Cardiac fibroblast (primary cell): ENCODE measurements around the gene PIGL.

Experiments used
- DNase-seq, 2 donors: peaks; one replicate each; pipeline versions ENCODE4 v3.0.0 to v3.0.0-alpha.2; 2010; ENCODE audit warnings: low read depth in 2 of 2
- H3K4me3 ChIP-seq, 2 donors: replicated peaks in 1 of 2; 1 replicate in 1 of 2; 2 replicates in 1 of 2; pipeline ENCODE4 v1.5.1; 2011; ENCODE audit warnings: low read depth in 2 of 2, low read length in 2 of 2, mild to moderate bottlenecking in 2 of 2, moderate library complexity in 1 of 2
- TF ChIP-seq, protein P1 (sequence below): IDR thresholded peaks from one replicate; pipeline ENCODE4 v1.5.1; 2011; ENCODE audit warnings: low read depth, mild to moderate bottlenecking, low read length, inconsistent platforms

Gene PIGL

DNA sequence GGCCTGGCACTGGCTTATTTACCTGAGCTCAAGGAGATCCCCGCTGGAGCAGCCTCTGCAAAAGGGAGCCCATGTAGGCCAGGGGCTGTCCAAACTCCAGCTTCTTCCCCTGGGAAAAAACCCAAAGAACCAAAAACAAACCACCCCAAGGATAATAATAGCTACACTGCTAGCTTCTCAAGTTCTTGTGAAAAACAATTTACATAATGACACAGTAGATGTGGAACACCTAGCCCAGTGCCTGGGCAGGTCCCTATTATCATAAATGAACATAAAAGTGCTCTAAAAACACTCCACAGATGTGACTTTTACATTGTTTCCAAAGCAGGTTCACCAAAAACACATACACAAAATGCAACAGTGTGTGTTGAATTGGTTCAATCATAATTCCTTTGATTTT lies 109.0 kb downstream of the PIGL start:
- TF ChIP-seq, protein P1, sequence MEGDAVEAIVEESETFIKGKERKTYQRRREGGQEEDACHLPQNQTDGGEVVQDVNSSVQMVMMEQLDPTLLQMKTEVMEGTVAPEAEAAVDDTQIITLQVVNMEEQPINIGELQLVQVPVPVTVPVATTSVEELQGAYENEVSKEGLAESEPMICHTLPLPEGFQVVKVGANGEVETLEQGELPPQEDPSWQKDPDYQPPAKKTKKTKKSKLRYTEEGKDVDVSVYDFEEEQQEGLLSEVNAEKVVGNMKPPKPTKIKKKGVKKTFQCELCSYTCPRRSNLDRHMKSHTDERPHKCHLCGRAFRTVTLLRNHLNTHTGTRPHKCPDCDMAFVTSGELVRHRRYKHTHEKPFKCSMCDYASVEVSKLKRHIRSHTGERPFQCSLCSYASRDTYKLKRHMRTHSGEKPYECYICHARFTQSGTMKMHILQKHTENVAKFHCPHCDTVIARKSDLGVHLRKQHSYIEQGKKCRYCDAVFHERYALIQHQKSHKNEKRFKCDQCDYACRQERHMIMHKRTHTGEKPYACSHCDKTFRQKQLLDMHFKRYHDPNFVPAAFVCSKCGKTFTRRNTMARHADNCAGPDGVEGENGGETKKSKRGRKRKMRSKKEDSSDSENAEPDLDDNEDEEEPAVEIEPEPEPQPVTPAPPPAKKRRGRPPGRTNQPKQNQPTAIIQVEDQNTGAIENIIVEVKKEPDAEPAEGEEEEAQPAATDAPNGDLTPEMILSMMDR = no peak
- DNase-seq = no peak
- H3K4me3 ChIP-seq = no peak overlapping the region

DNA sequence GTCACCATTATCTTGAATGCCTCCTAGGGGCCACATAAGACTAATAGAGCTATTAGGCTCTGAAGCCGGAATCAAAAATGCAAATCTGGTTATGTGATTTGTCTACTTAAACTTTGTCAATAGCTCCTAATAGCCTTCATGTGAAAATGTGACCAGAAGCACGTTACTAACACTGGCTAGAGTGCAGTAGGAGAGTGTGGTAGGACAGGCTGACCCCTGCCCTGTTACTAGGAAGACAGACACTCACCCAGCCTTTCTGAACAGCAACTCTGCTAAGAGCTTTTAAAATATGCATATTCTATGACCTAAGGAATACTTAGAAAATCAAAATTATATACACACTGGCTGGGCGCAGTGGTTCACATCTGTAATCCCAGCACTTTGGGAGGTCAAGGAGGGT lies 110.0 kb downstream of the PIGL start:
- TF ChIP-seq, protein P1 = no peak
- no peak overlapping the region for H3K4me3 ChIP-seq
- no peak for DNase-seq

GRCh38 chr17:16328997-16329396 lies 112.0 kb downstream of the PIGL start:
- DNase-seq = peak; percentile 20 to 21
- TF ChIP-seq, protein P1 = peak; percentile 24
- H3K4me3 ChIP-seq = no peak overlapping the region

- TF ChIP-seq, protein P1 = no peak
- peak; percentile 47 to 61 for DNase-seq
- H3K4me3 ChIP-seq = no peak overlapping the region
Measured at GRCh38 chr17:16329519-16330271, 112.7 kb downstream of the PIGL start.

DNA sequence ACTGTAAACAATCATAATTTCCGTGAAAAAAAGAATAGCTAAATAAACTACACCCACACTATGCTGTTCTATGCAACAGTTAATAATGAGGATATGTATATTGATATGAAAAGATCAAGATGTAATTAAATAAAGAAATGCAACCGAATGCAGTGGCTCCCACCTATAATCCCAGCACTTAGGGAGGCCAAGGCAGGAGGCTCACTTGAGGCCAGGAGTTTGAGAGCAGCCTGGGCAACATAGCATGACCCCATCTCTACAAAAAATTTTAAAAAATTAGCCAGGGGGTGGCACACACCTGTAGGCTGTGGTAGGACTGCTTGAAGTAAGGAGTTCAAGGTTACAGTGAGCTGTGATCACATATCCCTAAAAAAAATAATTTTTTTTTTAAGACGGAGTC lies 121.4 kb downstream of the PIGL start:
- no peak overlapping the region for H3K4me3 ChIP-seq
- TF ChIP-seq, protein P1 = no peak
- no peak for DNase-seq

DNA sequence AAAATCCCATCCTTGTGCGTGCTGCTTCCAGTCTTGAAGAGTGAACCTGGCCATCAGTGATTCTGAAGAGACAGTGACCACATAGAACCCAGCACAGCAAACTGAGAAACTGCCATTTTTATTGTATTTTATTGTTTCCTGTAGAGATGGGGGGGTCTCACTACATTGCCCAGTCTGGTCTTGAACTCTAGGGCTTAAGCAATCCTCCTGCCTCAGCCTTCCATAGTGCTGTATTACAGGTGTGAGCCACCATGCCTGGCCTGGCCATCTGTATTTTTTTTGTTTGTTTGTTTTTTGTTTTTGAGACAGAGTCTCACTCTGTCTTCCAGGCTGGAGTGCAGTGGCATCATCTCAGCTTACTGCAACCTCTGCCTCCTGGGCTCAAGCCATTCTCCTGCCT lies 122.4 kb downstream of the PIGL start:
- no peak overlapping the region for H3K4me3 ChIP-seq
- TF ChIP-seq, protein P1 = no peak
- no peak for DNase-seq

DNA sequence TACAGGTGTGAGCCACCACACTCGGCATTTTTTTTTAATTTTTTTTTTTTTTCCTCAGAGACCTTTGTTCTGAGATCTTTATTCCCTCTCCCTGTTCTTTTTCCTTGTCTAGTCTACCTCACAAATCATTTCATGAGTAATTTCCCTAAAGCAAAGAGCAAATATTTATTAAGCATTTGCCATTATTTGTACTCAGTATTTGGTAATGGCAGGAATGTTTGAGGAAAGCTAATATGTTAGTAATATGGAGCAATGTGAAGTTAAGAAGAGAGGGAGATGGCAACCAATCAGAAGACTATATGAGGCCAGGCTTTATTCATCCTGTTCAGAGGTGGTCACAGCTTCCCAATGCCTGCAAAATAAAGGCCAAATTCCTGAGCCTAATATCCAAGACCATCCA lies 122.9 kb downstream of the PIGL start:
- DNase-seq = no peak
- TF ChIP-seq, protein P1 = no peak
- H3K4me3 ChIP-seq = no peak overlapping the region
